ENCODE results near the gene COX19.

COX19 gene

DNA sequence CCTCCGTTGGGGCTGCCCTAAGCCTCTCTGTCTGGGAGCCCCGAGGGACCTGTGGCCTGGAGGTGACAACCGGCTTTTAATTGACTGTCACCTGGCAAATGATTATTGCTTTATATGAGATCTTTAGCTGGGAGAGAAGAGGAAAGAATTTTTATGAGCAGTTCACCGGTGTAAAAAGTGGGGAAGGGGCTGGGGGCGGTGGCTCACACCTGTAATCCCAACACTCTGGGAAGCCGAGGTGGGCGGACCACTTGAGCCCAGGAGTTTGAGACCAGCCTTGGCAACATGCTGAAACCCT, 2.6 kb upstream of the COX19 start:
- H3K27ac Mint-ChIP-seq, result no peak overlapping the region
- H3K4me3 Mint-ChIP-seq, result no peak overlapping the region
- H3K27me3 Mint-ChIP-seq, result no peaks in the 10 kb centered on the region
- ATAC-seq, result no peak
- H3K9me3 Mint-ChIP-seq, result no peaks in the 10 kb centered on the region
- peaks cover 7% of the 10 kb centered on the region for H3K4me1 Mint-ChIP-seq
- DNase-seq, result no peak

GRCh38 chr7:977326-978048, 2.1 kb upstream of the COX19 start:
- no peaks in the 10 kb centered on the region for H3K9me3 Mint-ChIP-seq
- no peaks in the 10 kb centered on the region for H3K27me3 Mint-ChIP-seq
- DNase-seq (no peak), ATAC-seq (no peak)
- H3K4me1 Mint-ChIP-seq, result peaks cover 10% of the 10 kb centered on the region
- peak overlapping the region in 1 of 2 donors; percentile 74 for H3K27ac Mint-ChIP-seq
- H3K4me3 Mint-ChIP-seq, result no peak overlapping the region

GRCh38 chr7:976901-977325, 1.6 kb upstream of the COX19 start:
- Mint-ChIP-seq H3K4me1 (peaks cover 16% of the 10 kb centered on the region), H3K4me3 (no peak overlapping the region), H3K9me3 (no peaks in the 10 kb centered on the region), H3K27ac (no peak overlapping the region), H3K27me3 (no peaks in the 10 kb centered on the region)
- DNase-seq (no peak), ATAC-seq (no peak)

GRCh38 chr7:975702-976473, 539 bp upstream of the COX19 start:
- Mint-ChIP-seq H3K27ac (no peak overlapping the region), H3K9me3 (no peaks in the 10 kb centered on the region), H3K27me3 (no peaks in the 10 kb centered on the region), H3K4me3 (peak overlapping the region; percentile 92 to 97), H3K4me1 (peaks cover 25% of the 10 kb centered on the region)
- ATAC-seq (no peak), DNase-seq (no peak)

- Mint-ChIP-seq H3K27ac (peak overlapping the region in 1 of 2 donors; percentile 96), H3K27me3 (no peaks in the 10 kb centered on the region), H3K9me3 (no peaks in the 10 kb centered on the region), H3K4me1 (peaks cover 35% of the 10 kb centered on the region), H3K4me3 (peak overlapping the region; percentile 92 to 97)
- ATAC-seq (no peak), DNase-seq (no peak)
Measured at GRCh38 chr7:974172-974571, 1.2 kb downstream of the COX19 start.

DNA sequence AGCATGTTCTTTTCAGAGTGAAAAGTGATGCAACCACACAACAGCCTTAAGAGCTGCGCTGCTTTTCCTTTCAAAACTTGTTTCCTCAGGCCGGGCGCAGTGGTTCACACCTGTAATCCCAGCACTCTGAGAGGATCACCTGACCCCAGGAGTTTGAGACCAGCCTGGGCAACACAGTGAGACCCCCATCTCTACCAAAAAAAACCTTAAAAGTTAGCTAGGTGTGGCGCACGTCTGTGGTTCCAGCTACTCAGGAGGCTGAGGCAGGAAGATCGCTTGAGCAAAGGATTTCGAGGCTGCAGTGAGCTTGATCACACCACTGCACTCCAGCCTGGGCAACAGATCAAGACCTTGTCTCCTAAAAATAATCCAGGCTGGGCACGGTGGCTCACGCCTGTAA, 2.0 kb downstream of the COX19 start:
- no peaks in the 10 kb centered on the region for H3K9me3 Mint-ChIP-seq
- H3K4me1 Mint-ChIP-seq, result peaks cover 35% of the 10 kb centered on the region
- ATAC-seq (no peak), DNase-seq (no peak)
- peak overlapping the region; percentile 47 to 56 for H3K4me3 Mint-ChIP-seq
- no peaks in the 10 kb centered on the region for H3K27me3 Mint-ChIP-seq
- no peak overlapping the region for H3K27ac Mint-ChIP-seq

- Mint-ChIP-seq H3K27ac (no peak overlapping the region), H3K9me3 (no peaks in the 10 kb centered on the region), H3K27me3 (no peaks in the 10 kb centered on the region), H3K4me1 (peaks cover 35% of the 10 kb centered on the region), H3K4me3 (peak overlapping the region; percentile 47 to 56)
- ATAC-seq (no peak), DNase-seq (no peak)
Measured at GRCh38 chr7:972676-973309, 2.6 kb downstream of the COX19 start.

DNA sequence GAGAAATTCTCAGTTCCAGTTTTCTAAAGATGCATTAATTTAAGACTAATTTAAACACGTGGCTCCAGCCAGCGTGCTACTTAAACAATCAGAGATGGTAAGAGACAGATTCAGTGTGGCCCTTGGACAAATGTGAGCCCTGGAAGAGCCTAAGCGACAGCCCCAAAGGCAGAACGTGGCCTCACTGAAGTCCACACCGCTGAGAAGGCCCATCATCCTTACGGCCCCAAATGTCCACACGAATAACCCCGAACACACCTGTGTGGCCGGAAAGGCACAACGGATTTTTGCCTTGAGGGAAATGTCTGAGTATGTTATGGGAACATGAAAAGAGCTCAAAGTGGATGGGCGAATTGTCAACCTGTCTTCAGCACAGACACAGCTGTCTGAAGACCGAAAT, 3.2 kb downstream of the COX19 start:
- Mint-ChIP-seq H3K27me3 (no peaks in the 10 kb centered on the region), H3K4me3 (peak overlapping the region in 1 of 2 donors; percentile 13), H3K9me3 (no peaks in the 10 kb centered on the region), H3K27ac (peak overlapping the region in 1 of 2 donors; percentile 87), H3K4me1 (peaks cover 35% of the 10 kb centered on the region)
- DNase-seq, result no peak
- no peak for ATAC-seq

DNA sequence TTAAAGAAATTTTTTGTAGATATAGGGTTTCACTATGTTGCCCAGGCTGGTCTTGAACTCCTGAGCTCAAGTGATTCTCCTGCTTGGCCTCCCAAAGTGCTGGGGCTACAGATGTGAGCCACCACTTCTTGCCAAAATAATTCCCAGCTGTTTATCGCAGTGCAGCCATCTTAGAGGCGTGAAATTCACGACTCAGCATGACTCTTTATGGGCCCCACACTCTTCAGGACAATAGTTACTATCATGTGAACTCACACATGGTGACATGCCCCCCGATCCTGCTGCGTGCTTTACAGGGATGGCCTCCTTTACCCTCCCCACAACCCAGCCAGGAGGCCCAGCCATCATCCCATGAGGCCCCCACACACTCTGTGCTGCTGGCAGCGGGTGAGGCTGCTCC, 4.6 kb downstream of the COX19 start:
- Mint-ChIP-seq H3K4me1 (peaks cover 43% of the 10 kb centered on the region), H3K9me3 (no peaks in the 10 kb centered on the region), H3K4me3 (no peak overlapping the region), H3K27me3 (no peaks in the 10 kb centered on the region), H3K27ac (no peak overlapping the region)
- ATAC-seq (no peak), DNase-seq (no peak)

GRCh38 chr7:969403-969802, 5.9 kb downstream of the COX19 start:
- Mint-ChIP-seq H3K9me3 (no peaks in the 10 kb centered on the region), H3K4me1 (peaks cover 57% of the 10 kb centered on the region), H3K4me3 (no peak overlapping the region), H3K27me3 (no peaks in the 10 kb centered on the region), H3K27ac (no peak overlapping the region)
- no peak for DNase-seq
- ATAC-seq, result no peak

GRCh38 chr7:968205-969105, 6.9 kb downstream of the COX19 start:
- no peak for ATAC-seq

GRCh38 chr7:967361-968082, 7.8 kb downstream of the COX19 start:
- Mint-ChIP-seq H3K27me3 (no peaks in the 10 kb centered on the region), H3K27ac (no peak overlapping the region), H3K4me3 (no peak overlapping the region), H3K4me1 (peaks cover 59% of the 10 kb centered on the region), H3K9me3 (no peaks in the 10 kb centered on the region)
- ATAC-seq, result no peak
- DNase-seq, result no peak

More at GRCh38 chr7:968205-969105, 6.9 kb downstream of the COX19 start:
- no peaks in the 10 kb centered on the region for H3K9me3 Mint-ChIP-seq
- peaks cover 64% of the 10 kb centered on the region for H3K4me1 Mint-ChIP-seq
- peak overlapping the region in 1 of 2 donors; percentile 42 for H3K27ac Mint-ChIP-seq
- no peak overlapping the region for H3K4me3 Mint-ChIP-seq
- no peak for DNase-seq
- H3K27me3 Mint-ChIP-seq, result no peaks in the 10 kb centered on the region

- no peak for DNase-seq
- peaks cover 8% of the 10 kb centered on the region for H3K27me3 Mint-ChIP-seq
- no peaks in the 10 kb centered on the region for H3K9me3 Mint-ChIP-seq
- no peak overlapping the region for H3K27ac Mint-ChIP-seq
- no peak for ATAC-seq
- no peak overlapping the region for H3K4me3 Mint-ChIP-seq
- H3K4me1 Mint-ChIP-seq, result peaks cover 49% of the 10 kb centered on the region
Measured at GRCh38 chr7:966291-967069, 8.9 kb downstream of the COX19 start.
